Uterus (tissue), 2 donors: Measurements from ENCODE around the gene NAGPA.

Experiments
- CTCF ChIP-seq, 4 experiments: fragments of 200-600 bp in 2 of 4; fragments of 450-650 bp in 2 of 4; sonication (generic) in 2 of 4; IDR thresholded peaks; one replicate each; pipeline ENCODE4 v1.5.1; 2016 to 2019; ENCODE audit warnings: antibody characterized with exemption in 4 of 4, mild to moderate bottlenecking in 2 of 4, moderate library complexity in 1 of 4
- POLR2A ChIP-seq, 2 donors: fragments of 450-650 bp; IDR thresholded peaks; one replicate each; pipeline ENCODE4 v1.6.1; 2016; ENCODE audit warnings: antibody characterized with exemption in 2 of 2, mild to moderate bottlenecking in 1 of 2, moderate library complexity in 1 of 2

DNA sequence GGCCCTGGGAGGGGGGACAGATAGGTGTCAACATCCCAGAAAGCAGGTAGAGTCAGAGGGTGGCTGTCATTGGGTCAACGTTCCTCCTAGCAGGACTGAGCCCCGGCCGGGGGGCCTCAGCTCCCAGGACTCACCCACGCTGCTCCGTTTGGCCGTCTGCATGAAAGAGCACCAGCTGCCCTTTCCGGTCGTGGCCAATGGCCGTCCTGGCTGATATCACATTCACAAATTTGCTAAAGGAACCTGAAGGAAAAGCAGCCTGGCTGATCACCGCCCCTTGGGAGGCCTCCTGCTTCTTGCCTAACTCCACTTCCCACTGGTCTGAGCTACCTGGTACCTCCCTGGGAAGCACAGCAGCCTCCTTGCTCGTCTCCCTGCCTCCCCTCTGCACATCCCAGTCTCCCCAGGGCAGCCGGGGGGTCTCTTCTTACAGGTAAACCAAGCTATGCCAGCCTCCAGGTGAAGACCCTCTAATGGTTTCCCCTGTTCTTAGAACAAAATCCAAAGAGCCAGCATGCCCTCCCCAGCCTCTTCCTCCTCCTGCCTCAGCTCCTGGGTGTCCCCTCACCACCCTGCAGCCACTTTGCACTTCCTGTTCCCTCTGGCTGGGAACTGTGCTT is 3.4 kb downstream of the NAGPA start:
- TF ChIP-seq CTCF (IDR thresholded peaks at IDR 0.05) (no peak), POLR2A (IDR thresholded peaks at IDR 0.05) (no peak)
